ENCODE results near the gene CDKN1A.

GRCh38 chr6:36724514-36725390, 46.2 kb downstream of the CDKN1A start:
- peak; percentile 82 for TF ChIP-seq CTCF (IDR thresholded peaks at IDR 0.05; ENCODE audit: low read depth, low read length)
- TF ChIP-seq EZH2phosphoT487 (IDR thresholded peaks at IDR 0.05; ENCODE audit: low read depth) = no peak

Data from OCI-LY3 (cell line).